Skeletal muscle satellite cell (primary cell): ENCODE measurements around the gene NUDT11. TPM values are rescaled to one million over a fixed set of nuclear protein-coding genes. Genes with fewer than 3 reads are reported as not detected.
"Not testable (repeated sequence)": the region's sequence is repeated elsewhere in the genome, so short reads cannot be mapped to it uniquely, and the experiment has no call there.

ENCODE experiments used
- H3K27me3 ChIP-seq: 2 replicates; pipeline ENCODE4 v1.7.0; 2013; ENCODE audit warnings: low read length; ENCODE audit not compliant: control insufficient read depth, insufficient read depth
- H3K36me3 ChIP-seq: 2 replicates; pipeline ENCODE4 v1.7.0; 2013; ENCODE audit warnings: mild to moderate bottlenecking, control low read depth, low read length; ENCODE audit not compliant: insufficient read depth
- H3K4me1 ChIP-seq: 2 replicates; pipeline ENCODE4 v1.7.0; 2013; ENCODE audit warnings: low read length; ENCODE audit not compliant: control insufficient read depth, insufficient read depth
- H3K4me2 ChIP-seq: 2 replicates; pipeline ENCODE4 v1.7.0; 2013; ENCODE audit warnings: mild to moderate bottlenecking, low read length
- H3K4me3 ChIP-seq: 2 replicates; pipeline ENCODE4 v1.7.0; 2013; ENCODE audit warnings: low read length
- H3K9ac ChIP-seq: 2 replicates; pipeline ENCODE4 v1.7.0; 2013; ENCODE audit warnings: mild to moderate bottlenecking, low read depth, low read length, moderate library complexity
- H3K9me3 ChIP-seq: replicated peaks from 2 replicates; pipeline ENCODE4 v1.7.0; 2013; ENCODE audit warnings: mild to moderate bottlenecking, control low read depth, low read length
- total RNA-seq: library from RNA; depleted of rRNA; stranded (reverse); fragments of >200 nt; gene quantifications from 2 replicates; pipeline ENCODE4 v1.2.3, GENCODE V29; 2012; rRNA removed

The NUDT11 gene
- total RNA-seq, result 10.3 and 10.9 TPM in 2 replicates

GRCh38 chrX:51496501-51497291, at the start of gene NUDT11:
NUDT11 (minus strand) TSS chrX:51496592; CDS start chrX:51496444, 148 bp downstream.
- no peaks in the 10 kb centered on the region for H3K36me3 ChIP-seq
- no peaks in the 10 kb centered on the region for H3K9me3 ChIP-seq
- H3K27me3 ChIP-seq, result peaks cover 3% of the 10 kb centered on the region
- peak within 1 kb of the TSS; percentile 74 for H3K4me3 ChIP-seq
- peak within 1 kb of the TSS; percentile 77 for H3K9ac ChIP-seq
- peak within 1 kb of the TSS; percentile 86 for H3K4me2 ChIP-seq
- peaks cover 4% of the 10 kb centered on the region for H3K4me1 ChIP-seq

DNA sequence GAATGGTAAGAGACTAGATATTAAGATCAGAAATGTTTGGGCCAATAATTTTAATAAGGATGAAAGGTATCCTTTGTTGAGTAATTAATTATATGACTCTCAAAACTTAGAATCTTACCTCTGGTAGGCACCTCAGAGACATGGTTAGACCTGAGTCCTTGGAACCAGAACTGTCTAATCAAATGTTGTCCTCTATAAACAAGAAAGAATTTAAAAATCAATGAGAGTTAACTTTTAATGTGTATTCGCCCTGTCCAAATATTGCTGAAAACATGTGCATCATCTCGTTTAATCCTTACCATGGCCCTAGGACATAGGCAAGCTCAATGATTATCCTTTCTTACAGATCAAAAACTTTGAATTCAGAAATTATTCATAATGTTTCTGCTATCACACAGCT, 24.0 kb upstream of the NUDT11 start:
- Histone ChIP-seq H3K27me3 (no peaks in the 10 kb centered on the region), H3K4me3 (no peak overlapping the region), H3K4me2 (no peak overlapping the region)

GRCh38 chrX:51519131-51519530, 22.7 kb upstream of the NUDT11 start:
- not testable (repeated sequence) for H3K4me1 ChIP-seq, H3K4me3 ChIP-seq, H3K9me3 ChIP-seq, H3K27me3 ChIP-seq, H3K9ac ChIP-seq, H3K36me3 ChIP-seq, H3K4me2 ChIP-seq

More for the DNA sequence above, 24.0 kb upstream of the NUDT11 start:
- Histone ChIP-seq H3K9ac (no peak overlapping the region), H3K4me1 (no peaks in the 10 kb centered on the region), H3K36me3 (no peaks in the 10 kb centered on the region), H3K9me3 (no peaks in the 10 kb centered on the region)

DNA sequence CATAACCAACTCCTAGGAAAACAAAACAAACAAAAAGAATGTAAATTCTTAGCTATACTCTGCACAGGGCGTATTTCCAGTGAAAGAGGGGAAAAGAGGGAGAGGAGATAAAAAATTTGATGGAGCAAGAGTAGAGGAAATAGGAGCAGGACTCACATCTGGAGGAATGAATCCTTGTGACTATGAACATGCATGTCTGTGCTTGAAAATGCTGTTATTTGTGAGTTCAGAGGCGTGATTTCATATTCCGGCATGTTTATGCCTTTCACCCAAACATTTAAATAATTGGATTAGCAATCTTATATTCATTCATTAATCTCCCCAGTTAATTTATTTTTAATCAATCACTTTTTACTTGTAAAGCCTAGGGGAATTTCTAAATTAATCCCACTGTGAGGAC, 11.2 kb upstream of the NUDT11 start:
- H3K9me3 ChIP-seq, result no peaks in the 10 kb centered on the region
- peaks cover 12% of the 10 kb centered on the region for H3K27me3 ChIP-seq
- H3K4me2 ChIP-seq, result no peak overlapping the region
- H3K9ac ChIP-seq, result no peak overlapping the region
- H3K36me3 ChIP-seq, result no peaks in the 10 kb centered on the region
- no peak overlapping the region for H3K4me3 ChIP-seq
- no peaks in the 10 kb centered on the region for H3K4me1 ChIP-seq

DNA sequence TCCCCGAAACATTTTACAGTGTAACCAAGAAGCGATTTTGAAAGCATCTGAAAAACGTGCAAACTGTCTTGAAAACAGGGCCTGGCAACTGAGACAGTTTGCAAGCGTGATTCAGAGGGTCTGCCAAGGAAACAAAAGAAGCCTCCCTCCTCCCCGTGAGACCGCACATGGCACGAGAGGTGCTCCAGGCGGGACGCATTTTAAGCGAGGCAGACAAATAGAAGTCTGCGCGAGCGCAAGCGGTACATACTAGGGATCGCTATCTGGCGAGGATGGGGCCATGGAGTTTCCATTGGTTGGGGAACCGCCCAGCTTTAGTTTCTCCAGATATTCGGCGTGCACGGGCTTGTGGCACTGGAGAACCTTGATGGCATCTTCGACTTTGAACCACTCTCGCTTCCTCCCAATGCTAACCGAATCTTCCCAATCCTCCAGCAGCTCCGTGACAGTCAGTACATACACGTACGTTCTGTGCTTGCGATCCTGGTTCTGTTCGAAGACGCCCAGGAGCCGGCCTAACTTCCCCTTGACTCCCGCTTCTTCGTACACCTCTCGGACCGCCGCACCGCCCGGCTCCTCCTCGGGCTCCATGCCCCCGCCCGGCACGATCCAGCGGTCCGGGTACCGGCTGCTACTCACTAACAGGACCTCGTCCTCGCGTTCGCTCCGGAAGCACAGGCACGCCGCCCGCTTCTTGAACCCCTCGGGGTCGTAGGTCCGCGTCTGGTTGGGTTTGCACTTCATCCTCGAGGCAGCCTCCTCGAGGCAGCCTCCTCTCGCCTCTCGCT, 497 bp downstream of the NUDT11 start:
- H3K9me3 ChIP-seq, H3K4me1 ChIP-seq, H3K27me3 ChIP-seq, H3K36me3 ChIP-seq: not testable (repeated sequence)
- H3K9ac ChIP-seq, result peak overlapping the region; percentile 77
- H3K4me3 ChIP-seq, result peak overlapping the region; percentile 74
- peak overlapping the region; percentile 86 for H3K4me2 ChIP-seq

GRCh38 chrX:51494409-51494808, 2.0 kb downstream of the NUDT11 start:
- Histone ChIP-seq H3K27me3 (peaks cover 3% of the 10 kb centered on the region), H3K4me3 (no peak overlapping the region), H3K4me1 (peaks cover 4% of the 10 kb centered on the region), H3K9ac (no peak overlapping the region), H3K9me3 (no peaks in the 10 kb centered on the region), H3K4me2 (peak overlapping the region; percentile 86), H3K36me3 (no peaks in the 10 kb centered on the region)

DNA sequence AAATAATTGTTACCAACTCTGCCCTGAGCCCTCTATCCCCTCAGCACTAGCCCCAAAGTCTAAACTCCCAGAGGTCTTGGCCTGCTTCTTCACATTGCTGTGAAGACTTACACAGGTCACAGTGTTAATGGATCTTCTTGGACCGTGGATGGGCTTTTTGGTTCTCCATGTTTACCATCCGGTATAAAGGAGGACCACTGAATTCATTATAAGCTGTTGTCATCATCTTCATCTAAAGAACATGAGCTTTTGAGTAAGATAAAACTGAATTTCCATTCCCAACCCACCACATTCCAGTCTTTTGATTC, 8.5 kb downstream of the NUDT11 start:
- Histone ChIP-seq H3K4me3 (no peak overlapping the region), H3K9me3 (no peaks in the 10 kb centered on the region), H3K27me3 (no peaks in the 10 kb centered on the region), H3K36me3 (no peaks in the 10 kb centered on the region), H3K4me2 (peak overlapping the region; percentile 31), H3K9ac (no peak overlapping the region), H3K4me1 (peaks cover 8% of the 10 kb centered on the region)

GRCh38 chrX:51484616-51485015, 11.8 kb downstream of the NUDT11 start:
- peaks cover 8% of the 10 kb centered on the region for H3K4me1 ChIP-seq
- H3K36me3 ChIP-seq, result no peaks in the 10 kb centered on the region
- no peaks in the 10 kb centered on the region for H3K27me3 ChIP-seq
- no peak overlapping the region for H3K4me3 ChIP-seq
- no peaks in the 10 kb centered on the region for H3K9me3 ChIP-seq
- H3K4me2 ChIP-seq, result no peak overlapping the region
- no peak overlapping the region for H3K9ac ChIP-seq

DNA sequence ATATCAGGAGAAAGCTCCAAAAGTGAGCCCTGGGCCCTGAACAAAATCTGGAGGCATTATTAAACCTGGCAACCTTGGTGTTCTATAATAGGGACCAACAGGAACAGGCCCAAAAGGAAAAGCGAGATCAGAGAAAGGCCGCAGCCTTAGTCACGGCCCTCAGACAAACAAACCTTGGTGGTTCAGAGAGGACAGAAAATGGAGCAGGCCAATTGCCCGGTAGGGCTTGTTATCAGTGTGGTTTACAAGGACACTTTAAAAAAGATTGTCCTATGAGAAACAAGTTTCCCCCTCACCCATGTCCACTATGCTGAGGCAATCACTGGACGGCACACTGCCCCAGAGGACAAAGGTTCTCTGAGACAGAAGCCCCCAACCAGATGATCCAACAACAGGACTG, 14.0 kb downstream of the NUDT11 start:
- H3K9me3 ChIP-seq, H3K4me2 ChIP-seq, H3K4me1 ChIP-seq, H3K9ac ChIP-seq, H3K36me3 ChIP-seq, H3K4me3 ChIP-seq, H3K27me3 ChIP-seq: not testable (repeated sequence)

GRCh38 chrX:51476930-51477329, 19.5 kb downstream of the NUDT11 start:
- H3K36me3 ChIP-seq, result no peaks in the 10 kb centered on the region
- H3K4me2 ChIP-seq, result no peak overlapping the region
- H3K4me3 ChIP-seq, result no peak overlapping the region
- no peak overlapping the region for H3K9ac ChIP-seq
- H3K27me3 ChIP-seq, result no peaks in the 10 kb centered on the region
- H3K4me1 ChIP-seq, result no peaks in the 10 kb centered on the region
- H3K9me3 ChIP-seq, result no peaks in the 10 kb centered on the region

DNA sequence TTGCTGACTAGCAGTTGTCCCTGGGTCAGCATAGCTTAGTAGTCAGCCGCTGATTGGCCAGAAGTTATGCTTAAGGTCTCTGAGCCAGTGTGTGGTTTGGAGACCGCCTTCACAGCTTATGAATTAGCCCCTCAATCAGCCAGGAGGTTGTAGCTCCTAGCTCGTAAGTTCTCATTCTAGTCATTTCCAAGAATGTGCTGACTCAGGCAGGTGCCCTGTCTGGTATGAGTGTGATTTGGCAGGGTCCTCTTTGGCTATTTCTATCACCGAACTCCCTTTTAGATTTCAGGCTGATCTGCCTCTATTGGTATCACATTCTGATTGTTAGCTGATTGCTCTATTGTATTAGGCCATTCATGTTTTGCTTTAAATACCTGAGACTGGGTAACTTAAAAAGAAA, 33.1 kb downstream of the NUDT11 start:
- H3K36me3 ChIP-seq, result no peaks in the 10 kb centered on the region
- H3K9me3 ChIP-seq, result no peaks in the 10 kb centered on the region
- H3K27me3 ChIP-seq, result peaks cover 13% of the 10 kb centered on the region
- no peak overlapping the region for H3K4me2 ChIP-seq
- H3K4me1 ChIP-seq, result no peaks in the 10 kb centered on the region
- no peak overlapping the region for H3K9ac ChIP-seq
- no peak overlapping the region for H3K4me3 ChIP-seq
